Measurements from ENCODE around the gene SH3RF1. TPM values are rescaled to one million over a fixed set of nuclear protein-coding genes. Genes with fewer than 3 reads are reported as not detected.

Gene SH3RF1
- total and polyA plus RNA-seq, 10 of the 15 experiments (the other 5 are each of a cell fraction or from before 2014, with no cell fraction given): 4.5 to 22.5 (median 10.4) TPM

DNA sequence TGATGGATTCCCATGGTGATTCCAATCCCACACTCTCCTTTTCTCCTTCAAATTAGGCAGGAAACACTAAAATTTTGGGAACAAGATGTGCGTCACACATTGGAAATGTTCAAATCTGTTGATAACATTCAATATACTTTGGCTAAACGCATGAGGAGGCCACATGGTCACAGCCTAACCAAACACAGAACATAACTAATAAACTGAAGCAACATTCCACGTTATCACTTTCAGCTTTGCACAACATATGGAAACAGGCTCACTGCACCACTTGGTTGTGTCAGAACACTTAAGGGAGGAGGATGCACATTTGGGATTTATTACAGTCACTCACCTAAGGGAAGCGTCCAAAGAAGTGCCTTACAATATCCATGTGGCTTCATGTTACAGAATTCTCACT is 4.7 kb downstream of the SH3RF1 start:
- H3K36me3 ChIP-seq (ENCODE audit: control insufficient read depth in 2 of 2, insufficient read depth in 2 of 2, low read length in 1 of 2): peaks cover 3 to 11% of the 10 kb centered on the region in 2 experiments; a peak in 2 of 4 replicates
- peaks cover 83% of the 10 kb centered on the region for H3K79me2 ChIP-seq (ENCODE audit: control insufficient read depth, insufficient read depth, low read length)
- TF ChIP-seq, protein P1, sequence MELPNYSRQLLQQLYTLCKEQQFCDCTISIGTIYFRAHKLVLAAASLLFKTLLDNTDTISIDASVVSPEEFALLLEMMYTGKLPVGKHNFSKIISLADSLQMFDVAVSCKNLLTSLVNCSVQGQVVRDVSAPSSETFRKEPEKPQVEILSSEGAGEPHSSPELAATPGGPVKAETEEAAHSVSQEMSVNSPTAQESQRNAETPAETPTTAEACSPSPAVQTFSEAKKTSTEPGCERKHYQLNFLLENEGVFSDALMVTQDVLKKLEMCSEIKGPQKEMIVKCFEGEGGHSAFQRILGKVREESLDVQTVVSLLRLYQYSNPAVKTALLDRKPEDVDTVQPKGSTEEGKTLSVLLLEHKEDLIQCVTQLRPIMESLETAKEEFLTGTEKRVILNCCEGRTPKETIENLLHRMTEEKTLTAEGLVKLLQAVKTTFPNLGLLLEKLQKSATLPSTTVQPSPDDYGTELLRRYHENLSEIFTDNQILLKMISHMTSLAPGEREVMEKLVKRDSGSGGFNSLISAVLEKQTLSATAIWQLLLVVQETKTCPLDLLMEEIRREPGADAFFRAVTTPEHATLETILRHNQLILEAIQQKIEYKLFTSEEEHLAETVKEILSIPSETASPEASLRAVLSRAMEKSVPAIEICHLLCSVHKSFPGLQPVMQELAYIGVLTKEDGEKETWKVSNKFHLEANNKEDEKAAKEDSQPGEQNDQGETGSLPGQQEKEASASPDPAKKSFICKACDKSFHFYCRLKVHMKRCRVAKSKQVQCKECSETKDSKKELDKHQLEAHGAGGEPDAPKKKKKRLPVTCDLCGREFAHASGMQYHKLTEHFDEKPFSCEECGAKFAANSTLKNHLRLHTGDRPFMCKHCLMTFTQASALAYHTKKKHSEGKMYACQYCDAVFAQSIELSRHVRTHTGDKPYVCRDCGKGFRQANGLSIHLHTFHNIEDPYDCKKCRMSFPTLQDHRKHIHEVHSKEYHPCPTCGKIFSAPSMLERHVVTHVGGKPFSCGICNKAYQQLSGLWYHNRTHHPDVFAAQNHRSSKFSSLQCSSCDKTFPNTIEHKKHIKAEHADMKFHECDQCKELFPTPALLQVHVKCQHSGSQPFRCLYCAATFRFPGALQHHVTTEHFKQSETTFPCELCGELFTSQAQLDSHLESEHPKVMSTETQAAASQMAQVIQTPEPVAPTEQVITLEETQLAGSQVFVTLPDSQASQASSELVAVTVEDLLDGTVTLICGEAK (IDR thresholded peaks at IDR 0.05; ENCODE audit: borderline replicate concordance): no peak
- TF ChIP-seq TAF1 (IDR thresholded peaks at IDR 0.05; ENCODE audit: borderline replicate concordance, low read depth, low read length): no peak
- TF ChIP-seq NR2C2 (IDR thresholded peaks at IDR 0.05; ENCODE audit: borderline replicate concordance, control insufficient read depth, insufficient read length, low read depth): no peak
- TF ChIP-seq, protein P2, sequence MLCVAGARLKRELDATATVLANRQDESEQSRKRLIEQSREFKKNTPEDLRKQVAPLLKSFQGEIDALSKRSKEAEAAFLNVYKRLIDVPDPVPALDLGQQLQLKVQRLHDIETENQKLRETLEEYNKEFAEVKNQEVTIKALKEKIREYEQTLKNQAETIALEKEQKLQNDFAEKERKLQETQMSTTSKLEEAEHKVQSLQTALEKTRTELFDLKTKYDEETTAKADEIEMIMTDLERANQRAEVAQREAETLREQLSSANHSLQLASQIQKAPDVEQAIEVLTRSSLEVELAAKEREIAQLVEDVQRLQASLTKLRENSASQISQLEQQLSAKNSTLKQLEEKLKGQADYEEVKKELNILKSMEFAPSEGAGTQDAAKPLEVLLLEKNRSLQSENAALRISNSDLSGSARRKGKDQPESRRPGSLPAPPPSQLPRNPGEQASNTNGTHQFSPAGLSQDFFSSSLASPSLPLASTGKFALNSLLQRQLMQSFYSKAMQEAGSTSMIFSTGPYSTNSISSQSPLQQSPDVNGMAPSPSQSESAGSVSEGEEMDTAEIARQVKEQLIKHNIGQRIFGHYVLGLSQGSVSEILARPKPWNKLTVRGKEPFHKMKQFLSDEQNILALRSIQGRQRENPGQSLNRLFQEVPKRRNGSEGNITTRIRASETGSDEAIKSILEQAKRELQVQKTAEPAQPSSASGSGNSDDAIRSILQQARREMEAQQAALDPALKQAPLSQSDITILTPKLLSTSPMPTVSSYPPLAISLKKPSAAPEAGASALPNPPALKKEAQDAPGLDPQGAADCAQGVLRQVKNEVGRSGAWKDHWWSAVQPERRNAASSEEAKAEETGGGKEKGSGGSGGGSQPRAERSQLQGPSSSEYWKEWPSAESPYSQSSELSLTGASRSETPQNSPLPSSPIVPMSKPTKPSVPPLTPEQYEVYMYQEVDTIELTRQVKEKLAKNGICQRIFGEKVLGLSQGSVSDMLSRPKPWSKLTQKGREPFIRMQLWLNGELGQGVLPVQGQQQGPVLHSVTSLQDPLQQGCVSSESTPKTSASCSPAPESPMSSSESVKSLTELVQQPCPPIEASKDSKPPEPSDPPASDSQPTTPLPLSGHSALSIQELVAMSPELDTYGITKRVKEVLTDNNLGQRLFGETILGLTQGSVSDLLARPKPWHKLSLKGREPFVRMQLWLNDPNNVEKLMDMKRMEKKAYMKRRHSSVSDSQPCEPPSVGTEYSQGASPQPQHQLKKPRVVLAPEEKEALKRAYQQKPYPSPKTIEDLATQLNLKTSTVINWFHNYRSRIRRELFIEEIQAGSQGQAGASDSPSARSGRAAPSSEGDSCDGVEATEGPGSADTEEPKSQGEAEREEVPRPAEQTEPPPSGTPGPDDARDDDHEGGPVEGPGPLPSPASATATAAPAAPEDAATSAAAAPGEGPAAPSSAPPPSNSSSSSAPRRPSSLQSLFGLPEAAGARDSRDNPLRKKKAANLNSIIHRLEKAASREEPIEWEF (IDR thresholded peaks at IDR 0.05; ENCODE audit: insufficient replicate concordance, low read depth, low read length): no peak
- TF ChIP-seq NBN (IDR thresholded peaks at IDR 0.05): no peak
- no peak for TF ChIP-seq KDM1A (IDR thresholded peaks at IDR 0.05; ENCODE audit: borderline replicate concordance)
- TF ChIP-seq CHD4 (IDR thresholded peaks at IDR 0.05): no peak
- TF ChIP-seq STAT3 (IDR thresholded peaks at IDR 0.05; ENCODE audit: low read depth, low read length): no peak
- no peak for TF ChIP-seq MYC (IDR thresholded peaks at IDR 0.05; ENCODE audit: insufficient read depth, insufficient read length, insufficient replicate concordance, low read length, severe bottlenecking)
- no peak for TF ChIP-seq RBBP5 (conservative IDR thresholded peaks at IDR 0.05)
- TF ChIP-seq FOXM1 (IDR thresholded peaks at IDR 0.05; ENCODE audit: low read depth, low read length): no peak

More for the DNA sequence above, 4.7 kb downstream of the SH3RF1 start:
- no TSS peak for BruUV-seq (replicated peaks)
- FAIRE-seq (no peak), ATAC-seq (no peak), DNase-seq (ENCODE audit: low read depth, low spot score) (no peak)
- H3K4me2 ChIP-seq (ENCODE audit: control insufficient read depth, insufficient read depth): peak overlapping the region; percentile 62
- in situ Hi-C loops (cut with MboI) (no loop called here), intact Hi-C loops (cut with micrococcal nuclease; ENCODE audit: unreplicated experiment) (no loop called here)
- H3K9ac ChIP-seq (ENCODE audit: control insufficient read depth, insufficient read depth, low read length): no peak overlapping the region
- WGBS (ENCODE audit: insufficient coverage, insufficient replicate concordance, low lambda C conversion rate, missing lambda C conversion rate): 100% methylated on average over 4 of the region's 4 CpGs
- H3K27ac ChIP-seq (ENCODE audit: control insufficient read depth, insufficient read depth): no peak overlapping the region
- no peak overlapping the region for H2AFZ ChIP-seq (ENCODE audit: control insufficient read depth, low read depth, low read length)
- POLR2A ChIA-PET: interaction anchor here (1.3 kb wide), 1 partner anchor 10 kb away, joined by 3 read pairs; no protein-coding TSS in a partner anchor
- CTCF ChIA-PET: interaction anchor here (0.8 to 4.7 kb wide), 4 partner anchors 9 to 55 kb away, joined by 3 to 37 read pairs (median 4); no protein-coding TSS in a partner anchor
- no peaks in the 10 kb centered on the region for H3K4me1 ChIP-seq (ENCODE audit: control insufficient read depth, insufficient read depth, low read length)
- SMC1A ChIA-PET (ENCODE audit: uncharacterized antibody, unreplicated experiment): interaction anchor here (1.1 to 6.6 kb wide), 9 partner anchors 12 to 343 kb away, joined by 4 to 102 read pairs (median 5); no protein-coding TSS in a partner anchor
- peak overlapping the region; percentile 42 for H3K4me3 ChIP-seq
- no peaks in the 10 kb centered on the region for H4K20me1 ChIP-seq (ENCODE audit: control insufficient read depth, insufficient read depth)
- RAD21 ChIA-PET (ENCODE audit: unreplicated experiment): interaction anchor here (0.6 to 6.0 kb wide), 4 partner anchors 10 to 167 kb away, joined by 3 to 64 read pairs (median 4); no protein-coding TSS in a partner anchor
- H3K9me3 ChIP-seq (replicated peaks; ENCODE audit: control insufficient read depth, insufficient read depth, low read length): no peaks in the 10 kb centered on the region; the same call in 2 of the 3 replicates
- no peaks in the 10 kb centered on the region for H3K27me3 ChIP-seq (replicated peaks in 1 of 2; ENCODE audit: control insufficient read depth in 2 of 2, insufficient read depth in 2 of 2, low read length in 1 of 2)

Data from GM12878 (cell line).